Stimulated activated CD8-positive, alpha-beta memory T cell treated with anti-CD3 and anti-CD28 coated beads, Interleukin-2, amount 100 ng/mL, for 1 hour (primary cell): Measurements from ENCODE around the gene CCR9.

Experiments used
- DNase-seq, 2 donors: peaks; one replicate each; pipeline ENCODE4 v3.0.0-alpha.2; 2020; ENCODE audit warnings: low read depth in 2 of 2

Gene CCR9

DNA sequence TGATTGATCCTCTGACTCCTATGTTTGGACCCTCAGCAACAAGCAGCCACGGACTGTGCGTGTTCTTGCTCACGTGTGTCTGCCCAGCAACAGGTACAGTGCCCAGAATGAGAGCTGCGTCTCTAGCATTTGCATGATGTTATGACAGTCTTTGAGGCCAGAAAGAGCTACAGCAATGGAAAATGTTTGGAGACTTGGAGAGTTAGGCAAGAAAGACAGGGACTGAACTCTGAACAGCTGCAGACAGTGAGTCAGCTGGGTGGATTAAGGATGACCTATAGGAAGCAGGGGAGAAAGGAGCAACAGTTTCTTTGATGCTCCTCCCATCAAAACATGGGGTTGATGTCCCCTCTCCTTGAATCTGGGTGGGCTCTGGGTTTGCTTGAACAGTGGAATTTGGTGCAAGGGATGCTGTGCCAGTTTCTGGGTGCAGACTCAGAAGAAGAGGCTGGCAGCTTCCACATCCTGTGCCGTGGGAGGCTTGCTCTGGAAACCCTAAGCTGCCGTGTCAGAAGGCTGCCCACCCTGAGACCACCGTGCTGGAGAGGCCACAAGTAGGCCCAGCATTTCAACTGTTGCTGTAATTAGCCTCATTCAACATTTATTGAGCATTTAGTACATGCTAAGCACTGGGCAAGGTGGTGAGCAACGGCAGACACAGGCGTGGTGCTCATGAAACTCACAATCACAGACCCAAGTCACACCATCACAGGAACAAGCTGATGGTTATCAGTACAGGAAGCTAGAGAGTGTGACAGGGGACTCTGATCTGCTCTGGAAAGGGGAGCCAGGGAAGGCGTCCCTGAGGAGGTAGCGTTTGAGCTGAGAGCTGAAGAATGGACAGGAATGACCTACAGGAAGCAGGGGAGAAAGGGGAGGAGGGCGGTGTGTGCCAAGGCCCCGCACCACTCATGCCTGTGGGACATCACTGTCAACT, 21.7 kb downstream of the CCR9 start:
- DNase-seq: no peak

DNA sequence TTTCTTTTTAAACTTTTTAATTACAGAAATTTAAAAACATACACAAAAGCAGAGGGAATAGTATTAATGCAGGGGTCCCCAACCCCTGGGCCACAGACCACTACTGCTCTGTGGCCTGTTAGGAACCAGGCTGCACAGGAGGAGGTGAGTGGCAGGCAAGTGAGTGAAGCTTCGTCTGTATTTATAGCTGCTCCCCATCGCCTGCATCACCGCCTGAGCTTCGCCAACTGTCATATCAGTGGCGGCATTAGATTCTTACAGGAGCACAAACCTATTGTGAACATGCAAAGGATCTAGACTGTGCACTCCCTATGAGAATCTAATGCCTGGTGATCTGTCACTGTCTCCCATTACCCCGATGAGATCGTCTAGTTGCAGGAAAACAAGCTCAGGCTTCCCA, 22.4 kb downstream of the CCR9 start:
- DNase-seq: no peak

DNA sequence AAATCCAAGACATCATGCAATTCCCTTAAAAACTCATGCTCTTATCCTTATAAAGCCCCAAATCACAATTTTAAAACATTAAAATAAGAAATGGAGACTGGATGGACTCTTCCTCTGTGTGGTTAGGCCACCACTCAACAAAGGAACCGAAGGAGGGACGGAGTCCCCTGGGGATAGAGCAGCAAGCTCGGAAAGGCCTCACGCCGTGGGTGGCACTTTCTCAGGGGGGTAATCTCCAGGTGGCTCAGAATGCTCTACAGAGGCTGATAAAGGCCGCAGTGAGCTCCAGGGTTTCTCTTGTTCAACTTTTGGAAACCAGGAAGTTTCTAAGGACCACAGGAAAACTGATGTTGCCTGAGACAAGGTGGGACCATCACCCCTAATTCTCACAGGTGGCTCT, 23.2 kb downstream of the CCR9 start:
- no peak for DNase-seq

DNA sequence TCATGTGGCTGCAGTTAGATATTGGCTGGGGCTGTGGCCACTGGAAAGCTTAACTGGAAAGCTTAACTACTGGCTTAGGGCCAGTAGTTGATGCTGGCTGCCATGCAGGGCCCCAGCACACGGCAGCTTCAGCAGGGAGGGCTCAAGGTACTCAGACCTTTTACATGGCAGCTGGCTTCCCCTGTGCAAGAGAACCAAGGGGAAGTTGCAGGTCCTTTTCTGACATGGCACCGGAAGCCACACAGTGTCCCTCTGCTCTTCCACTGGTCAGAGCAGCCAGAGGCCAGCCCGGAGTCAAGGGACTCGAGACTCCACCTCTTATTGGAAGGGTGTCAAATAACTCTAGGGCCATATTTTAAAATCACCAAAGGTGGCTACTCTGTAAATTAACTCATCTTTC, 24.5 kb downstream of the CCR9 start:
- no peak for DNase-seq

DNA sequence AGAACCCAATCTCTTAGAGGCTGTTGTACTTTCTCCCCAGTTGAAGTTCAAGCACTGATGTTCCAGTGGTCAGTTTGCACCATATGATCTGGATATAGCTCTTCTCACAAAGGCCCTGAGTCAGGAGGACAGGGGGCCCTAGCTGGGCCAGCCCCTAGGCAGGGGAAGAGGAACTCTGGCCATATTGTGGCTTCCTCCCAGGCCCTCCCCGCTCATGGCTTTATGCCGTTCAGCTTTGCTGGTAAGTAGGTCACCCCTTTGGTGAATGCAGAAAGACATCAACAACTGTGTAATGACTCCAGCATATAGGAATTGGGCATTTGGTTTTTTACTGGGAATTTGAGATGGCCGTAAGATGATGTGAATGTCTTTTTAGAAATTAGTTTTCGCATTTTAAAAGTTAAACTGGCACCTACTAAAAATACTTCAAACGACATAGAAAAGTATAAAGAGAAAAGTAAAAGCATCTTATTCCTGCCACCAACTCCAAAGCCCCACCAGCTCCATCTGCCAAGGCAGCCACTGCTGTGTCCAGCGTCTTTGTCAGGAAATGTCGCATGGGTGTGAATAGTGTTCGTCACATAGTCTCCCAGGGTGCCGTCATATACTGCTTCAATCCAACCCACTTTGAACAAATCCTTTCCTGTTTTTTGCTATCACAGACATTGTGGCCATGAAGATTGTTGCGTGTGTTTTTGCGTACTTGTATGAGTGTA, 25.3 kb downstream of the CCR9 start:
- no peak for DNase-seq

DNA sequence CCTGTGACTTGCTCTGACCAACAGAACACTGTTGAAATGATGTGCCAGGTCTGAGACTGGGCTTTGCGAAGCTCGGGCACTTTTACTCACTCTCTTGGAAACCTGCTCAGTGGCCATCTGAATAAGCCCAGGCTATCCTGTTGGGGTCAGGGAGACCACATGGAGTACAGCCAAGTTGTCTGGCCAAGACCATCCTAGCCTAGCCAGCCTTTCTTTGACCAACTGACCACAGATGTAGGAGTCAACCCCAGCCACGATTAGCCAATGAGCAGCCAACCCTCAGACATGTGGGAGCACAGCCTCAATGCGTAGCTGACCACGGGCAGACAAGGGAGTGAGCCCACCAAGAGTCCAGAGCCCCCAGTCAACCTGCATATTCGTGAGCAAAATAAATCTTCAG, 26.1 kb downstream of the CCR9 start:
- no peak for DNase-seq

DNA sequence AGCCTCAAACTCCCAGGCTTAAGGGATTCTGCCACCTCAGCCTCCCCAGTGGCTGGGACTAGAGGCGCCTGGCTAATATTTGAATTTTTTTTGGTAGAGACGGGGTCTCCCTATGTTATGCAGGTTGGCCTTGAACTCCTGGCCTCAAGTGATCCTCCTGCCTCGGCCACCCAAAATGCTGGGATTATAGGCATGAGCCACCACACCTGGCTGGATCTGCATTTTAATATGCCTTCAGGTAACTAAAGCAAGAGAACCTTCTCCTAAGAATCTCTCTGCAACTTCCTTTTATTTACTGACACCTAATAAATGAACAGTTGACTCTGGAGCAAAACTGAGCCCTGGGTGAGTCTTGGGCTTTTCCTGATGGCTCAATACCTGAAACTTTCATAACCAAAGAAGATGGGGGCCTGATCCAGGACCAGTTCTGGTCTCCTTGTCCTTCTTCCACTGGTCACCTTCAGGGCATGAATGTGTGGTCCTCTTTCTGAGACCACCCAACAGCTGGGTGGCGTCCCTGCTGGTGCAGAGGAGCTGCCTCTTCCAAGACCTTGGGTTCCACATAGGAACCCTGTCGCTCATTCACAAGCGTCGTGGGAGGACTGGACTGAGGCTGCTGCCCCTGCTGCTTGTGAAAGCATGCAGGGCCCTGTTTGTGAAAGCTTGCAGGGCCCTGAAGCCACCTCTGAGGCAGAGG, 28.2 kb downstream of the CCR9 start:
- DNase-seq: no peak

DNA sequence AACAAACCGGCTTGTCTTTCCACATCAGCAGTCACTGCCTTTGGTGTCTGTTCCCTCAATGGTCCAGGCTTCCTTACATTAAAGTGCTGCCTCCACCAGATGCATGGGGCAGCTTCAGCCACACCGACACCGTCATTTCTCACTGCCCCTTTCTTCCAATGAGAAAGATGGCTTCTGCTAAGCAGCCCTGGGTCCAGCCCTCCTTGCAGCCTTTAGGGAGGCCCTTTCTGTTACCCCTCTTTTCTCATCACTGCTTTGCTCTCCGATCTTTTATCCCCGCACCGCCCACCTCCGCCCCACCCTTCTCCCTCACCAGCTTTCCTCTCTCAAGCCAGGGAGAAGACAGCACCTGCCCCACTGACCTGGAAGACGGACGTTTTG, 28.7 kb downstream of the CCR9 start:
- DNase-seq: no peak

DNA sequence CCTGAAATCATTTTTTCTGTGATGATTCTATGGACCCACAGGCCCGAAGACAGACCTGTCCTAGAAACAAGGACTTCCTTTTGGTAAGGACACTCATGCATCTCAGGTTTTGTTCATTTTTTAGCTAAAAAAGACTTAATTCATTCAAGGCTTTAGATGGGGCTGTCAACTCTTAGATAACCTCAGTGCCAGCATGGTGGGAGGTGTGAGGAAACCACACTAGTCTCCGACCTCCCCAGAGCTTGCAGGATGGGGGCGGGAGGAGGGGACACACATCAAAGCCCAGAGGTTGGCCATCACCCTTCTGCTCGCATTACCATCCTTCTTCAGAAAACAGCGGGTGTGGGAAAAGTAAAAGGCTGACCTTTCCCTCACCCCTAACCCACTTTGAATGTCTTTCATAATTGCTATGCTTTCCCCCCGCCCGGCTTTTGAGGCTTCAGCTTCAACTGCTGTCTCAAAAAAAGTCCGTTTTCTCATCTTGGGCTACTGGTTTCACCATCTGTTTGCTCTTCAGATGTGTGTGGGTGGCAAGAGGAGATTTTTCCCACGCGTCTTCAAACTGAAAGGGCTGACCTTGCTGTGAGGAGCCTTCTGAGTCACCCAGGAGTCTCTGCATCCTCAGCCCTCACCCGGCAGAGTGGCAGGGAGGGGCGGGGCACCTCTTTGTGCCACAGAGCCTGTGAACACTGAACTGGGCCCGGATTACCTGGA, 29.3 kb downstream of the CCR9 start:
- peak; percentile 58 to 59 for DNase-seq

DNA sequence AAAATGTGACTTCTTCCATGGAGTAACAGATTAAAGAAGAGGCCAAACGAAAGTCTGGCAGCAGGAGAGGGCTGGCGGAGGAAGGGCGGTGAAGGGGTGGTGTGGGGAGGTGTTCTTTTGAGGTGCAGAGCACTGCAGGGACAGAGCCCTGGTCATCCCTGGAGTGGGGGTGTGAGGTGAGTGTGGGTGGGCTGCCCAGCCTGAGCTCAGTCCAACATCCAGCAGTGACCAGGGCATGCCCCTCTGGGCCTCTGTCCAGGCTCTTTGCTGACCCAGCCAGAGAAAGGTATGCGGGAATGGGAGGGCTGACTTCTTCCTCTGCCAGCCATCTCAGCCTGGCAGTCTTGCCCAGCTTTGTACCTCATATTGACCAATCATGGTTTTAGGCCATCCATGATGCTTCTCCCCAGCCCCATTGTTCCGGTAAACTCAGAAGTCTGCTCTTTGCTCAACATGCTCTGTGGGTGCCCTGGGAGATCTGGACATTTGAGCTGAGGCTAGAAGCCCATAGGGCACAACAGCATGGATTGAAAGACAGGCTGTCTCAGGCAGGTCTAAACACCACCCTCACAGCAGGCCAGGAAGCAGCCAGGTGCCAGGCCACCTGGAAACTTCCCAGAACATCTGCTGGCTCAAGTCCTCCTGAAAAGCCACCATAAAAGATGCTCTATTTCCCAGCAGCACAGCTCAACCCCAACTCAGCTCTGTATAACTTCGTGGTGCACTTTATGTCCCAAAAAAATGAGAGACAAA, 31.0 kb downstream of the CCR9 start:
- no peak for DNase-seq

DNA sequence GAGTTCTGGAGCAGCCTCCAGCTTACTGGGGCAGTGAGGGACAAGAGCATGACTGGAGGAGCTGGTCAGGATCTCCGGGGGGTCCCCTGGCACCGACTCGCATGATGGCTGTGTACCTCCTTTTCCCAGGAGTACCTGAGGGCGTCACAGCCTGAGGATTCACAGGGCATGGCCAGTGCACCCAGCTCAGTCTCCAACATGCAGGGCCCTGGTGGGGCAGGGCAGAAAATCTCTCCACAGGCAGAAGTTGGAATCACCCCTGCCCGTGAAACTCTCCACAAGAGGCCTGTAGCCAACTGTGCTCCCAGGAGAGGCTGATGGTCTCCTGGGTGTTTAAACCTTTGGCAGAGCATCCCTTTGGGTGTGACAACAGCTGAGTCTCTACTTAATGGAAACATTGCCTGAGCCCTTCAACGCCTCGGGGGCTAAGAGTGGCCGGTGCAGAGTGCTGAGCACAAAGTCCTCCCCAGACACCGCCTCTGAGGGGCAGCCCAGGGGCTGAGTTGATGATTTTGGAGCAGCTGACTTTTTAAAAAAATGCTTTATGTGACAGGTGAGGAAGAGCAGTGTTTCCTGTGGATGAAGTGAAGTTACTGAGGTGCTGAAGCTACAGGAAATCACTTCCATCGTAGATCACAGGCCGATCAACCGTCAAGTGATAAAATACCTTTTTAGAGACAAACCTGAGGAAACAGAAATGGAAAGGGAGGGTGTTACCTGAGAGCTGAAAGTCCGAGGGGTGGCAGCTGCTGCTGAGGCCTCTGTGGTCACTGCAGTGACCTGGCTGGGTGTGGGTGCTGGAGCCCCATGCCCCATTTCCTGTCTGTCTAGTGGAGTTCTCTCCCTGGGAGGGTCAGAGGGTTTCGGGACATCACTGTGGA, 35.1 kb downstream of the CCR9 start:
- DNase-seq: no peak

DNA sequence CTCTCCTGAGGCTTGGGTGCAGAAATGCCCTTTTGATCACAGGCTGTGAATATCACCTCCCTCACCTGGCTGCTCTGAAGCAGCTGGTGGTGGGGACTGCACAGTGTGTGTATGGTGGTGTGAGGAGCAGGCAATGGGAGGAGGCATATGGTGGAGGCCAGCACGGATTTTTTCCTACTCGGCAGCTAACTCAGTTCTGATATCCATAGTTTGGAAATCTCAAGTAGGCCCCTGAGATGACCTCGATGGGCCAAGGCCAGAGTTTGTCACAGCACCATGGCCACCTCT, 35.6 kb downstream of the CCR9 start:
- DNase-seq: no peak

DNA sequence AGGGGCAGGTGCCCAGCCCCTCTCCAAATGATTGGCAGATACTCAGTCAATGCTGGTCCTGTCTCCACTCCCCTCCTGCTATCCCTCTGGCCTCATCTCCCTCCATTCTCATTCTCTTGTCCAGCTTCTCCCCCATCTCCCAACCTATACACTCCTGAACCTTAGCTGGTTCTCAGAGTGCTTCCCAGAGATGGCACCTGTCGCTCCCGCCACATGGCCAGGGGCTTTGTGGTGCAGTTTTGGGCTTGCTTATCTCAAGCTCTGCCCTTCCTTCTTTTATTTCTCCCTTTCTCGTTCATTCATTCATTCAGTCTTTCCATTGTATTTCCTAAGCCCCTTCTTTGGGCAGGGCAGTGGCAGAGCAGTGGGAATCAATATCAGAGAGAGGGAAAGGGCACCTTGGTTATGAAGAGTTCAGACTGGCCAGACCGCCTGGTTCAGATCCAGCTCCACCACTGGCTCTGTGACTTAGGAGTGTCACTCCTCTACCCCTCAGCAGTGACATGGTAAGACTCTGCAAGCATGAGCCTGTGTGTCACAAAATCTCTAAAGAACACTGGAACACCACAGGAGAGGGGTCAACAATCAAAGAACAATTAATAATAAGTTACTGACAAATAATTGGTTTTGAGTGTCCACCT, 36.7 kb downstream of the CCR9 start:
- no peak for DNase-seq

DNA sequence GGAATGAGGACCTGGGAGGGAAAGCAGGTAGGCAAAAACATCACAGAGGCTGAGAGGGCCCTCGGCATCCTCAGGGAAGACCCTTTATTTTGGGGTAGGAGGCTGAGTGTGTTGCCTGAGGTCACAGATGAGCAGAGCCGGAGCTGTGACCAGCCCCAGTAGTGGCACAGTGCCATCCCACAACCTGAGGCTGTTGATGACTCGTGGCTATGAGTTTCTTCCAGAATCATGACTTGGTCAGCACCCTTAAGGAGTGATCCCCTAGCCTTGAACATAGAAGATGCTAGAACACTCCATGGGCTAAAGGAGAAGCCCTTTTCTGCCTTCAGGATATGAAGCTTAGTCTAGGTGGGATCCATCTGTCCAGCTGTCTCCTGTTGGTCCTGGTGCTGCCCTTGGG, 37.4 kb downstream of the CCR9 start:
- no peak for DNase-seq

DNA sequence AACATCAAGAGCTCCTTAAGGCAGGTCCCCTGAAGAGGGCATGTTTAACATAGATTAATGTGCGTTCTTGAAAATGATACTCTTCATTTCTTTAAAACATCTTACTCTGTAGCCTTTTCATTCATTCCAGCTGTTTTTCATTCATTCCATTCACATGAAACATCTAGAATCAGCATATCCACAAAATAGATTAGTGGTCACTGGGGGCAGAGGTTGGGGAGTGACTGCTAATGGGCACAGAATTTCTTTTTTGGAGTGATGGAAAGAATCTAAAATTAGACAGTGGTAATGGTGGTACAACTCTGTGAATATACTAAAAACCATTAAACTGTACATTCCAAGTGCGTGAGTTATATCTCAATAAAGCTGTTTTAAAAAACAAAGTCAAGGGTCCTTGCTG, 41.5 kb downstream of the CCR9 start:
- DNase-seq: no peak

DNA sequence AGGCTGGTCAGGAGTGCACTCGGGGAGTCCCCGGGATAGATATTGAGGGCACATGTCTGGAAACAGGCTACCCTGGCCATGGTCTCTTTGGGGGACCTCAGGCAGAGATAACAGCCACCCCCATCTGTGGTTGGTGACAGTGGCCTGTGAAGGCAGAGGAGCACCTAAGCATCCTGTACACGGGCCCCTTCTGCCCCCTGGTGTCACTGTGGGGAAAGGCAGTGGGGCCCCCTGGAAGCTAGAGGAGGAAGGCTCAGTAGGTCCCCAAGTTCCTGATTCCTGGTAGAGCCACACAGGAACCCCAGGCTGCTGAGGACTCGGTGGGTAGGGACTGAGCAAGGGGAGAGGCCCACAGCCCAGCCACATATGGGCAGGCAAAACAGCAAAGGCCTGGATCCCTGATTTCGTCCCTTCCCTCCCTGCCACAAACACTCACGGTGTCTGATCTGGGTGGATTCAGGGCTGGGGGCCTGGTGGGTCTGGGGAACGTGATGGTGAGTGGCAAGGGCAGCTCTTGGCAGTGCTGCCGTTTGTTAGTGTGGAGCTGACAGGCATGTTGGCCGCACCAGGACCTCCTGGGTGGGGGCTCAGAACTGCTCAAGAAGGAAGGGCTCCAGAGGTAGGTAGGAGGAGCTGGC, 42.8 kb downstream of the CCR9 start:
- DNase-seq: peak; percentile 27 to 41

DNA sequence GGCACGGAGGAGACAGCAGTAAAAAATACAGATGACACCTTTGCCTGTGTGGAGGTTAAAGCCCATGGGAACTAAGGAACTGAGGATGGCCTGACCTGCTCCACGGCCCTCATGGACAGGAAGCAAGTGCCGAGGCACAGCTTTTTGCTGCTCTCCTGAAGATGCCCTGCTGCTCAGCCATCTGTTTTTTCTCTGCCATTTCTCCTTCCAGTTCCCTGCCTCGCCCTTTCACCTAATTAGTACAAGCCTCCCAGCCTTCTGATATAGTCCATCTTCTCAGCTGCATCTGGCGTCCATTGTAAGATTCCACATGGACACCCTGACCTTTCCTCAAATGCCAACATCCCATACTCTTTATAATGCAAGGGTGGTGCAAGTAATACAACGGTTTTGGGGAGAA, 45.2 kb downstream of the CCR9 start:
- DNase-seq: no peak

DNA sequence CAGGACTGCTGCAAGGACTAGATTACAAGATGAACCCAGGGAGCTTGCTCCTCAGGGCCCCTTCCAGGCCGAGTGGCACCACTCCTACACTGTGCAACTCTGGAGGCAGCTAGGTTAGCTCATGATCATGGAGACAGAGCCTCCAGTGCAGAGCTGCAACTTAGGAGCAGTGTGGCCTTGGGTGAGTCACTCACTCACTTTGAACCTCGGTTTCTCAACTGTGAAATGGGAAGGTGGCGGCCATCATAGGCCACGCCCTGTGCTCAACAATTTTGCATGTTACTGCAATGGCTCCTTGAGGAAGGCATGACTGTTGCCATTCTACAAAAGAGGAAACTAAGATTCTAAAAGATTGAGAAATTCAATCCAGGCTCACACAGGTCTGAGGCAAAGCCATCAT, 45.8 kb downstream of the CCR9 start:
- no peak for DNase-seq

DNA sequence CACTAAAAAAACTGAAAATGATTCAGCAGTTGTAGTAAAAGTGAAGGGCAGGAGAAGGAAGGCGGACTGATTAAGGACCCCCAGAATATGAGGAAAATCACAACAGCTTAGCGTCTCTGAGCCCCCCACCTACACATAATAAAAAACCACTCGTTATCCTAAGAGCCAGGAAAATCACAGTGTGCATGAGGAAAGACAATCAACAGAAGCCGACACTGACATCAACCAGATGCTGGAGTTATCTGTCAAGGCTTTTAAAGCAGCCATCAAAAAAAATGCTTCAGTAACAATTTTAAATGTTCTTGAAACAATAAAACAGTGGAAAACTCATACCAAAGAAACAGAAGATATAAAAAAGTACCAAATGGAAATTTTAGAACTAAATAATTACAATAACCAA, 47.2 kb downstream of the CCR9 start:
- DNase-seq: no peak

DNA sequence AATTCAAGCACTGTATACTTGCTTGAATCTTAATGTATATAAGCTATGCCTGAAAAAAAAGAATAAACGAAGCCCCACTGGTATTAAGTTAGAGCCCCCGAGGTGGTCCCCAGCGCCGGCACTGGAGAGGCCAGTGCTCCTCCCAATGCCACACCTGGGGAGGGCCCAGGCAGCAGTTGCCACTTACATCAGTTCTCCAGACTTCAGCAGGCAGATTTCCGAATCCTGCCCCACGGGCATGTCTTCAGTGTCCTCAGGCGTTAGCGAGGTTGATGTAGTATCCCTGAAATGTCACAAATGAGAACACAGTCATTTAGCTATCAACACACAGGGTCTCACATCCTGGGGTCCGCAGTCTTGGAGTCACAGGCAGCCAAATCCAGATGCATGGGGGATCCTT, 49.9 kb downstream of the CCR9 start:
- DNase-seq: no peak
